ENCODE results near the gene TXNDC11. TPM values are rescaled to one million over a fixed set of nuclear protein-coding genes. Genes with fewer than 3 reads are reported as not detected.
A peak's percentile ranks its signal among the peaks of the same experiment; 100 is the strongest.

TXNDC11 gene
- total RNA-seq, 1 donor from 2014 or later = 29.0 TPM

GRCh38 chr16:11727796-11728543 is 14.7 kb downstream of the TXNDC11 start:
- no peak overlapping the region for H3K27ac ChIP-seq (ENCODE audit: low read depth, low read length)
- no peaks in the 10 kb centered on the region for H3K4me1 Mint-ChIP-seq (ENCODE audit: low read depth, unreplicated experiment)
- H3K79me2 ChIP-seq (ENCODE audit: insufficient read depth, low read length) = peaks cover 33% of the 10 kb centered on the region
- no peaks in the 10 kb centered on the region for H3K9me3 Mint-ChIP-seq (ENCODE audit: unreplicated experiment)
- DNase-seq (ENCODE audit: low read depth) (no peak), FAIRE-seq (no peak)
- H3K9me3 ChIP-seq (ENCODE audit: insufficient read depth, low read depth, low read length) = no peaks in the 10 kb centered on the region
- no peaks in the 10 kb centered on the region for H3K27me3 ChIP-seq (ENCODE audit: insufficient read depth, low read length)
- H3K36me3 Mint-ChIP-seq (ENCODE audit: low read depth, unreplicated experiment) = peaks cover 15% of the 10 kb centered on the region
- H3K27me3 Mint-ChIP-seq (ENCODE audit: low read depth, unreplicated experiment) = no peaks in the 10 kb centered on the region
- no peak overlapping the region for H3K4me3 Mint-ChIP-seq (ENCODE audit: unreplicated experiment)
- H3K36me3 ChIP-seq (ENCODE audit: insufficient read depth, low read length) = peaks cover 38% of the 10 kb centered on the region
- no peak overlapping the region for H2AFZ ChIP-seq (ENCODE audit: low read depth, low read length)
- no peak for TF ChIP-seq EZH2 (IDR thresholded peaks at IDR 0.05; ENCODE audit: insufficient read depth, low read length)
- TF ChIP-seq, protein P1, sequence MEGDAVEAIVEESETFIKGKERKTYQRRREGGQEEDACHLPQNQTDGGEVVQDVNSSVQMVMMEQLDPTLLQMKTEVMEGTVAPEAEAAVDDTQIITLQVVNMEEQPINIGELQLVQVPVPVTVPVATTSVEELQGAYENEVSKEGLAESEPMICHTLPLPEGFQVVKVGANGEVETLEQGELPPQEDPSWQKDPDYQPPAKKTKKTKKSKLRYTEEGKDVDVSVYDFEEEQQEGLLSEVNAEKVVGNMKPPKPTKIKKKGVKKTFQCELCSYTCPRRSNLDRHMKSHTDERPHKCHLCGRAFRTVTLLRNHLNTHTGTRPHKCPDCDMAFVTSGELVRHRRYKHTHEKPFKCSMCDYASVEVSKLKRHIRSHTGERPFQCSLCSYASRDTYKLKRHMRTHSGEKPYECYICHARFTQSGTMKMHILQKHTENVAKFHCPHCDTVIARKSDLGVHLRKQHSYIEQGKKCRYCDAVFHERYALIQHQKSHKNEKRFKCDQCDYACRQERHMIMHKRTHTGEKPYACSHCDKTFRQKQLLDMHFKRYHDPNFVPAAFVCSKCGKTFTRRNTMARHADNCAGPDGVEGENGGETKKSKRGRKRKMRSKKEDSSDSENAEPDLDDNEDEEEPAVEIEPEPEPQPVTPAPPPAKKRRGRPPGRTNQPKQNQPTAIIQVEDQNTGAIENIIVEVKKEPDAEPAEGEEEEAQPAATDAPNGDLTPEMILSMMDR (IDR thresholded peaks at IDR 0.05; ENCODE audit: insufficient read depth, low read depth, low read length) = no peak
- H3K27ac Mint-ChIP-seq (ENCODE audit: unreplicated experiment) = no peak overlapping the region
- H4K20me1 ChIP-seq (ENCODE audit: insufficient read depth, low read length) = peaks cover 71% of the 10 kb centered on the region
- H3K4me2 ChIP-seq (ENCODE audit: low read length) = no peak overlapping the region
- H3K4me3 ChIP-seq (ENCODE audit: insufficient read depth, low read depth, low read length) = no peak overlapping the region
- no peak overlapping the region for H3K9ac ChIP-seq (ENCODE audit: low read length)
- no peaks in the 10 kb centered on the region for H3K4me1 ChIP-seq (ENCODE audit: insufficient read depth, low read length)

DNA sequence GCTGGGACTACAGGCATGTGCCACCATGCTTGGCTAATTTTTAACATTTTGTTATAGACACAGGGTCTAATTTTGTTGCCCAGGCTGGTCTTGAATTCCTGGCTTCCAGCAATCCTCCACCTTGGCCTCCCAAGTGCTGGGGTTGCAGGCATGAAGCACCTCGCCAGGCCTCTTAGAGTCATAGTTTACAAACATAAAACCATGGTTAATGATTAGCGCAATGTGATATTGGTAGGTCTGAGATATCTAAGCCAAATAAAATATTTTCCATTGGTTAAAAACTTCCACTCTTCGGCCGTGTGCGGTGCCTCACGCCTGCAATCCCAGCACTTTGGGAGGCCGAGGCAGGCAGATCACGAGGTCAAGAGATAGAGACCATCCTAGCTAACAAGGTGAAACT is 16.6 kb downstream of the TXNDC11 start:
- no peak for TF ChIP-seq EZH2 (IDR thresholded peaks at IDR 0.05; ENCODE audit: insufficient read depth, low read length)
- Mint-ChIP-seq H3K36me3 (ENCODE audit: low read depth, unreplicated experiment) (peaks cover 21% of the 10 kb centered on the region), H3K9me3 (ENCODE audit: unreplicated experiment) (no peaks in the 10 kb centered on the region), H3K27ac (ENCODE audit: unreplicated experiment) (no peak overlapping the region), H3K4me1 (ENCODE audit: low read depth, unreplicated experiment) (peaks cover 6% of the 10 kb centered on the region), H3K27me3 (ENCODE audit: low read depth, unreplicated experiment) (no peaks in the 10 kb centered on the region), H3K4me3 (ENCODE audit: unreplicated experiment) (no peak overlapping the region)
- H3K9me3 ChIP-seq (ENCODE audit: insufficient read depth, low read depth, low read length) = no peaks in the 10 kb centered on the region
- H3K27me3 ChIP-seq (ENCODE audit: insufficient read depth, low read length) = no peaks in the 10 kb centered on the region
- H3K4me3 ChIP-seq (ENCODE audit: insufficient read depth, low read depth, low read length) = no peak overlapping the region
- DNase-seq (ENCODE audit: low read depth) (no peak), FAIRE-seq (no peak)
- H3K4me1 ChIP-seq (ENCODE audit: insufficient read depth, low read length) = no peaks in the 10 kb centered on the region
- no peak overlapping the region for H3K27ac ChIP-seq (ENCODE audit: low read depth, low read length)
- H3K79me2 ChIP-seq (ENCODE audit: insufficient read depth, low read length) = peaks cover 27% of the 10 kb centered on the region
- no peak overlapping the region for H2AFZ ChIP-seq (ENCODE audit: low read depth, low read length)
- H3K36me3 ChIP-seq (ENCODE audit: insufficient read depth, low read length) = peaks cover 30% of the 10 kb centered on the region
- no peak overlapping the region for H3K9ac ChIP-seq (ENCODE audit: low read length)
- H4K20me1 ChIP-seq (ENCODE audit: insufficient read depth, low read length) = peaks cover 64% of the 10 kb centered on the region
- H3K4me2 ChIP-seq (ENCODE audit: low read length) = no peak overlapping the region

GRCh38 chr16:11725457-11725856 is 17.2 kb downstream of the TXNDC11 start:
- FAIRE-seq (no peak), DNase-seq (ENCODE audit: low read depth) (peak; percentile 33)
- H3K4me3 ChIP-seq (ENCODE audit: insufficient read depth, low read depth, low read length) = no peak overlapping the region
- peaks cover 60% of the 10 kb centered on the region for H4K20me1 ChIP-seq (ENCODE audit: insufficient read depth, low read length)
- Mint-ChIP-seq H3K36me3 (ENCODE audit: low read depth, unreplicated experiment) (peaks cover 21% of the 10 kb centered on the region), H3K4me1 (ENCODE audit: low read depth, unreplicated experiment) (peaks cover 6% of the 10 kb centered on the region), H3K27ac (ENCODE audit: unreplicated experiment) (no peak overlapping the region), H3K9me3 (ENCODE audit: unreplicated experiment) (no peaks in the 10 kb centered on the region), H3K27me3 (ENCODE audit: low read depth, unreplicated experiment) (no peaks in the 10 kb centered on the region), H3K4me3 (ENCODE audit: unreplicated experiment) (no peak overlapping the region)
- no peaks in the 10 kb centered on the region for H3K4me1 ChIP-seq (ENCODE audit: insufficient read depth, low read length)
- H3K36me3 ChIP-seq (ENCODE audit: insufficient read depth, low read length) = peaks cover 30% of the 10 kb centered on the region
- H3K27me3 ChIP-seq (ENCODE audit: insufficient read depth, low read length) = no peaks in the 10 kb centered on the region
- no peak for TF ChIP-seq EZH2 (IDR thresholded peaks at IDR 0.05; ENCODE audit: insufficient read depth, low read length)
- TF ChIP-seq, protein P1 (IDR thresholded peaks at IDR 0.05; ENCODE audit: insufficient read depth, low read depth, low read length) = no peak
- H2AFZ ChIP-seq (ENCODE audit: low read depth, low read length) = no peak overlapping the region
- H3K9ac ChIP-seq (ENCODE audit: low read length) = no peak overlapping the region
- H3K4me2 ChIP-seq (ENCODE audit: low read length) = no peak overlapping the region
- H3K9me3 ChIP-seq (ENCODE audit: insufficient read depth, low read depth, low read length) = no peaks in the 10 kb centered on the region
- H3K79me2 ChIP-seq (ENCODE audit: insufficient read depth, low read length) = peaks cover 23% of the 10 kb centered on the region
- no peak overlapping the region for H3K27ac ChIP-seq (ENCODE audit: low read depth, low read length)
